HG03342 (cell line): ENCODE results near the gene TNNT3.
"Not testable (repeated sequence)": the region's sequence is repeated elsewhere in the genome, so short reads cannot be mapped to it uniquely, and the experiment has no call there.

ENCODE experiments used
- ATAC-seq: cut with Tn5 transposase; IDR thresholded peaks from one replicate; pipeline ENCODE4 v1.9.1; 2021; ENCODE audit warnings: mild to moderate bottlenecking, moderate library complexity; ENCODE audit not compliant: unreplicated experiment

The TNNT3 gene

GRCh38 chr11:1932681-1933080 lies 13.2 kb downstream of the TNNT3 start:
- no peak for ATAC-seq

GRCh38 chr11:1933416-1934334 lies 14.2 kb downstream of the TNNT3 start:
- ATAC-seq, result no peak

GRCh38 chr11:1934335-1935155 lies 15.0 kb downstream of the TNNT3 start:
- no peak for ATAC-seq

GRCh38 chr11:1935156-1936071 lies 15.9 kb downstream of the TNNT3 start:
- no peak for ATAC-seq

GRCh38 chr11:1936072-1936780 lies 16.7 kb downstream of the TNNT3 start:
- no peak for ATAC-seq

- ATAC-seq, result no peak
Observed at GRCh38 chr11:1936781-1937615, 17.5 kb downstream of the TNNT3 start.

- no peak for ATAC-seq
Observed at GRCh38 chr11:1937616-1938342, 18.3 kb downstream of the TNNT3 start.

GRCh38 chr11:1938343-1939005 lies 19.0 kb downstream of the TNNT3 start:
- no peak for ATAC-seq

GRCh38 chr11:1939006-1939625 lies 19.6 kb downstream of the TNNT3 start:
- no peak for ATAC-seq

- not testable (repeated sequence) for ATAC-seq
Observed at GRCh38 chr11:1939788-1940187, 20.3 kb downstream of the TNNT3 start.

GRCh38 chr11:1942558-1943260 lies 23.2 kb downstream of the TNNT3 start:
- no peak for ATAC-seq

GRCh38 chr11:1943576-1943975 lies 24.1 kb downstream of the TNNT3 start:
- ATAC-seq, result no peak

- no peak for ATAC-seq
Observed at GRCh38 chr11:1943977-1944376, 24.5 kb downstream of the TNNT3 start.

GRCh38 chr11:1946812-1947484 lies 27.4 kb downstream of the TNNT3 start, which contains the start of gene MRPL23:
TSS of gene MRPL23 (plus strand) at chr11:1947332. CDS start at chr11:1947363, 31 bp downstream.
- ATAC-seq, result peak; percentile 46

GRCh38 chr11:1947592-1948237 lies 28.2 kb downstream of the TNNT3 start:
- no peak for ATAC-seq

- no peak for ATAC-seq
Observed at GRCh38 chr11:1948389-1948788, 28.9 kb downstream of the TNNT3 start.
